Activated CD8-positive, alpha-beta memory T cell treated with anti-CD3 and anti-CD28 coated beads for 24 hours (primary cell): ENCODE data around the gene ELMO1.

ENCODE experiments used
- DNase-seq: peaks from one replicate; pipeline ENCODE4 v3.0.0-alpha.2; 2020

Gene ELMO1

GRCh38 chr7:37367010-37367409, 81.7 kb downstream of the ELMO1 start:
- no peak for DNase-seq

GRCh38 chr7:37366445-37366844, 82.2 kb downstream of the ELMO1 start:
- DNase-seq: no peak

GRCh38 chr7:37365405-37365804, 83.3 kb downstream of the ELMO1 start:
- DNase-seq: no peak

GRCh38 chr7:37364856-37365255, 83.8 kb downstream of the ELMO1 start:
- no peak for DNase-seq

- DNase-seq: no peak
These were observed 84.8 kb downstream of the ELMO1 start for GRCh38 chr7:37363536-37364491.

- no peak for DNase-seq
These were observed 85.9 kb downstream of the ELMO1 start for GRCh38 chr7:37362802-37363201.

- DNase-seq: no peak
These were observed 88.2 kb downstream of the ELMO1 start for GRCh38 chr7:37360484-37360883.

GRCh38 chr7:37359662-37360444, 88.8 kb downstream of the ELMO1 start:
- no peak for DNase-seq

- no peak for DNase-seq
These were observed 89.5 kb downstream of the ELMO1 start for GRCh38 chr7:37359180-37359579.

GRCh38 chr7:37357637-37357996, 91.0 kb downstream of the ELMO1 start:
- DNase-seq: no peak

GRCh38 chr7:37356911-37357636, 91.6 kb downstream of the ELMO1 start:
- DNase-seq: no peak

- peak; percentile 76 for DNase-seq
These were observed 94.0 kb downstream of the ELMO1 start for GRCh38 chr7:37354656-37355131.

- no peak for DNase-seq
These were observed 94.6 kb downstream of the ELMO1 start for GRCh38 chr7:37353949-37354655.

GRCh38 chr7:37352974-37353948, 95.4 kb downstream of the ELMO1 start:
- DNase-seq: peak; percentile 79

- no peak for DNase-seq
These were observed 96.3 kb downstream of the ELMO1 start for GRCh38 chr7:37352251-37352880.

- no peak for DNase-seq
These were observed 96.9 kb downstream of the ELMO1 start for GRCh38 chr7:37351716-37352115.

- no peak for DNase-seq
These were observed 98.6 kb downstream of the ELMO1 start for GRCh38 chr7:37349979-37350590.

GRCh38 chr7:37348982-37349381, 99.7 kb downstream of the ELMO1 start:
- no peak for DNase-seq

- no peak for DNase-seq
These were observed 101.9 kb downstream of the ELMO1 start for GRCh38 chr7:37346761-37347160.

GRCh38 chr7:37344886-37345579, 103.6 kb downstream of the ELMO1 start:
- DNase-seq: no peak
